ENCODE data around the gene PARN. TPM values are rescaled to one million over a fixed set of nuclear protein-coding genes. Genes with fewer than 3 reads are reported as not detected.

Gene PARN
- total RNA-seq, 1 experiment from 2014 or later: 57.8 TPM

GRCh38 chr16:14616280-14616679 lies 13.8 kb downstream of the PARN start:
- H3K9me3 ChIP-seq (ENCODE audit: control insufficient read depth, insufficient read depth, low read depth, low read length): no peaks in the 10 kb centered on the region
- H3K27me3 ChIP-seq (ENCODE audit: control insufficient read depth, insufficient read depth, low read length): no peaks in the 10 kb centered on the region
- POLR2A ChIA-PET: interaction anchor here (0.6 kb wide), 1 partner anchor 818 kb away, joined by 3 read pairs; no protein-coding TSS in a partner anchor
- CTCF ChIA-PET: no interaction called here
- no peaks in the 10 kb centered on the region for H3K4me1 ChIP-seq (ENCODE audit: control insufficient read depth, insufficient read depth, low read length)
- TF ChIP-seq TCF7L2 (IDR thresholded peaks at IDR 0.05; ENCODE audit: low read depth, low read length) (no peak), SIN3A (IDR thresholded peaks at IDR 0.05; ENCODE audit: borderline replicate concordance, insufficient read depth, low read depth, low read length) (no peak), POLR2AphosphoS5 (IDR thresholded peaks at IDR 0.05; ENCODE audit: low read depth, low read length) (no peak), CTCF (IDR thresholded peaks at IDR 0.05) (no peak)
- TF ChIP-seq, protein P1, sequence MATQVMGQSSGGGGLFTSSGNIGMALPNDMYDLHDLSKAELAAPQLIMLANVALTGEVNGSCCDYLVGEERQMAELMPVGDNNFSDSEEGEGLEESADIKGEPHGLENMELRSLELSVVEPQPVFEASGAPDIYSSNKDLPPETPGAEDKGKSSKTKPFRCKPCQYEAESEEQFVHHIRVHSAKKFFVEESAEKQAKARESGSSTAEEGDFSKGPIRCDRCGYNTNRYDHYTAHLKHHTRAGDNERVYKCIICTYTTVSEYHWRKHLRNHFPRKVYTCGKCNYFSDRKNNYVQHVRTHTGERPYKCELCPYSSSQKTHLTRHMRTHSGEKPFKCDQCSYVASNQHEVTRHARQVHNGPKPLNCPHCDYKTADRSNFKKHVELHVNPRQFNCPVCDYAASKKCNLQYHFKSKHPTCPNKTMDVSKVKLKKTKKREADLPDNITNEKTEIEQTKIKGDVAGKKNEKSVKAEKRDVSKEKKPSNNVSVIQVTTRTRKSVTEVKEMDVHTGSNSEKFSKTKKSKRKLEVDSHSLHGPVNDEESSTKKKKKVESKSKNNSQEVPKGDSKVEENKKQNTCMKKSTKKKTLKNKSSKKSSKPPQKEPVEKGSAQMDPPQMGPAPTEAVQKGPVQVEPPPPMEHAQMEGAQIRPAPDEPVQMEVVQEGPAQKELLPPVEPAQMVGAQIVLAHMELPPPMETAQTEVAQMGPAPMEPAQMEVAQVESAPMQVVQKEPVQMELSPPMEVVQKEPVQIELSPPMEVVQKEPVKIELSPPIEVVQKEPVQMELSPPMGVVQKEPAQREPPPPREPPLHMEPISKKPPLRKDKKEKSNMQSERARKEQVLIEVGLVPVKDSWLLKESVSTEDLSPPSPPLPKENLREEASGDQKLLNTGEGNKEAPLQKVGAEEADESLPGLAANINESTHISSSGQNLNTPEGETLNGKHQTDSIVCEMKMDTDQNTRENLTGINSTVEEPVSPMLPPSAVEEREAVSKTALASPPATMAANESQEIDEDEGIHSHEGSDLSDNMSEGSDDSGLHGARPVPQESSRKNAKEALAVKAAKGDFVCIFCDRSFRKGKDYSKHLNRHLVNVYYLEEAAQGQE (IDR thresholded peaks at IDR 0.05; ENCODE audit: insufficient read depth in 1 of 2, low read depth in 2 of 2, low read length in 1 of 2): no peak
- no peak overlapping the region for H3K4me3 ChIP-seq (ENCODE audit: low read depth in 2 of 2, low read length in 2 of 2)
- DNase-seq (ENCODE audit: low read depth, low spot score) (no peak), ATAC-seq (no peak)
- in situ Hi-C loops (cut with HindIII; ENCODE audit: low pct_unique_long_range_greater_than_20kb, low sequenced_read_pairs) (no loop called here), intact Hi-C loops (cut with micrococcal nuclease; ENCODE audit: unreplicated experiment) (no loop called here)
- H3K36me3 ChIP-seq (ENCODE audit: control insufficient read depth, insufficient read depth, low read length): peaks cover 13% of the 10 kb centered on the region
- H3K27ac ChIP-seq (ENCODE audit: low read length): no peak overlapping the region
- no TSS peak for BruUV-seq (replicated peaks)

DNA sequence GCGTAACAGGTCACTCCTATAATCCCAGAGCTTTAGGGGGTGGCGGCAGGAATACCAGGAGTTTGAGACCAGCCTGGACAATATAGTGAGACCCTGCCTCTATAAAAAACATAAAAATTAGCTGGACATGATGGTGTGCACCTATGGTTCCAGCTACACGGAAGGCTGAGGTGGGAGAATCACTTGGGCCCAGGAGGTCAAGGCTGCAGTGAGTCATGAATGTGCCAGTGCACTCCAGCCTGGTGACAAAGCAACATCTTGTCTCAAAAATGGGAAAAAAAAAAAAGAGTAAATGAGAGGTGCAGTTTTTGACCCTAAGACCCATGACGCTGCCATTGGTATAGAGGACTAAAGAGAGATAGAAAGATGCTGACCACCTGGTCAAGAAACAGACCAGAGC lies 16.1 kb downstream of the PARN start:
- ATAC-seq (no peak), DNase-seq (ENCODE audit: low read depth, low spot score) (no peak)
- intact Hi-C loops (cut with micrococcal nuclease; ENCODE audit: unreplicated experiment) (no loop called here), in situ Hi-C loops (cut with HindIII; ENCODE audit: low pct_unique_long_range_greater_than_20kb, low sequenced_read_pairs) (no loop called here)
- BruUV-seq (replicated peaks): no TSS peak
- POLR2A ChIA-PET: no interaction called here
- Histone ChIP-seq H3K27me3 (ENCODE audit: control insufficient read depth, insufficient read depth, low read length) (no peaks in the 10 kb centered on the region), H3K9me3 (ENCODE audit: control insufficient read depth, insufficient read depth, low read depth, low read length) (no peaks in the 10 kb centered on the region), H3K4me3 (ENCODE audit: low read depth in 2 of 2, low read length in 2 of 2) (no peak overlapping the region), H3K4me1 (ENCODE audit: control insufficient read depth, insufficient read depth, low read length) (no peaks in the 10 kb centered on the region), H3K27ac (ENCODE audit: low read length) (no peak overlapping the region), H3K36me3 (ENCODE audit: control insufficient read depth, insufficient read depth, low read length) (peaks cover 20% of the 10 kb centered on the region)
- TF ChIP-seq TCF7L2 (IDR thresholded peaks at IDR 0.05; ENCODE audit: low read depth, low read length) (no peak), POLR2AphosphoS5 (IDR thresholded peaks at IDR 0.05; ENCODE audit: low read depth, low read length) (no peak), SIN3A (IDR thresholded peaks at IDR 0.05; ENCODE audit: borderline replicate concordance, insufficient read depth, low read depth, low read length) (no peak)
- TF ChIP-seq, protein P1 (IDR thresholded peaks at IDR 0.05; ENCODE audit: insufficient read depth in 1 of 2, low read depth in 2 of 2, low read length in 1 of 2): no peak
- CTCF ChIA-PET: no interaction called here
